GM21737 (cell line): Measurements from ENCODE around the gene PTGS1.
"Not testable (repeated sequence)": the region's sequence is repeated elsewhere in the genome, so short reads cannot be mapped to it uniquely, and the experiment has no call there.

Source experiments
- ATAC-seq: cut with Tn5 transposase; IDR thresholded peaks from one replicate; pipeline ENCODE4 v1.9.1; 2021; ENCODE audit warnings: mild to moderate bottlenecking, moderate library complexity; ENCODE audit not compliant: unreplicated experiment

PTGS1 gene

GRCh38 chr9:122370869-122371755, at the start of gene PTGS1:
TSS of gene PTGS1 (plus strand) at chr9:122371024. CDS start at chr9:122371085, 61 bp downstream.
- peak; percentile 48 for ATAC-seq

- no peak for ATAC-seq
These were observed 48.3 kb upstream of the PTGS1 start for GRCh38 chr9:122322553-122322952.

- ATAC-seq: not testable (repeated sequence)
These were observed 46.2 kb upstream of the PTGS1 start for GRCh38 chr9:122324665-122325064.

GRCh38 chr9:122325124-122325523, 45.7 kb upstream of the PTGS1 start:
- no peak for ATAC-seq

GRCh38 chr9:122327175-122327574, 43.6 kb upstream of the PTGS1 start:
- no peak for ATAC-seq

GRCh38 chr9:122329597-122329996, 41.2 kb upstream of the PTGS1 start:
- ATAC-seq: no peak

- not testable (repeated sequence) for ATAC-seq
These were observed 40.4 kb upstream of the PTGS1 start for GRCh38 chr9:122330466-122330865.

- ATAC-seq: no peak
These were observed 39.3 kb upstream of the PTGS1 start for GRCh38 chr9:122331523-122331927.

GRCh38 chr9:122332083-122332482, 38.7 kb upstream of the PTGS1 start:
- ATAC-seq: no peak

- no peak for ATAC-seq
These were observed 38.2 kb upstream of the PTGS1 start for GRCh38 chr9:122332644-122333043.

GRCh38 chr9:122333169-122333808, 37.5 kb upstream of the PTGS1 start:
- ATAC-seq: no peak

- no peak for ATAC-seq
These were observed 35.9 kb upstream of the PTGS1 start for GRCh38 chr9:122334916-122335315.

- ATAC-seq: no peak
These were observed 34.6 kb upstream of the PTGS1 start for GRCh38 chr9:122336189-122336588.

- no peak for ATAC-seq
These were observed 33.8 kb upstream of the PTGS1 start for GRCh38 chr9:122336866-122337555.

GRCh38 chr9:122337556-122337929, 33.3 kb upstream of the PTGS1 start:
- ATAC-seq: no peak

GRCh38 chr9:122338536-122338935, 32.3 kb upstream of the PTGS1 start:
- no peak for ATAC-seq

GRCh38 chr9:122338994-122339393, 31.8 kb upstream of the PTGS1 start:
- no peak for ATAC-seq

- ATAC-seq: no peak
These were observed 31.2 kb upstream of the PTGS1 start for GRCh38 chr9:122339579-122339978.

GRCh38 chr9:122340161-122340560, 30.7 kb upstream of the PTGS1 start:
- no peak for ATAC-seq

GRCh38 chr9:122342323-122343050, 28.3 kb upstream of the PTGS1 start:
- ATAC-seq: no peak
